ENCODE measurements around the gene SLC35G6. TPM values are rescaled to one million over a fixed set of nuclear protein-coding genes. Genes with fewer than 3 reads are reported as not detected.
A peak's percentile ranks its signal among the peaks of the same experiment; 100 is the strongest.

SLC35G6 gene
- polyA plus RNA-seq, 1 donor (not counting 4 experiments of a cell fraction or from before 2014, with no cell fraction given): not detected

DNA sequence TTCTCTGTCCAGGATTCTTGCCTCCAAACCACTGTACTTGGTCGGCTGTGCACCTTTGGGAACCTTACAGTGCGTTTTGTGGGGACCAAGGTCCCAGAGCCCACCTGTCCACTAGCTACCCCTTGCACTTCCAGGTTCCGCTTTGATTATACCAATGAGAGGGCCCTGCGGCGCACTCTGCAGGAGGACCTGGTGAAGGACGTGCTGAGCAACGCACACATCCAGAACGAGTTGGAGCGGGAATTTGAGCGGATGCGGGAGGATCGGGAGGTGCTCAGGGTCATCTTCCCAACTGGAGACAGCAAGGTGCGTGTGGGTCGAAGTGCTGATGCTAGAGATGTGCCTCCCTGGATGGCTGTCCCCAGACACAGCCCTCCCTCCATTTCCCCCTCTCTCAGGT is 21.7 kb downstream of the SLC35G6 start:
- no peak overlapping the region for H3K4me2 ChIP-seq (ENCODE audit: control insufficient read depth, extremely low read depth, insufficient read depth, low read depth, low read length)
- DNase-seq (ENCODE audit: low read depth, low spot score) (no peak), FAIRE-seq (no peak)
- H3K9me1 ChIP-seq (ENCODE audit: control insufficient read depth, extremely low read depth, insufficient read depth, low read length): no peaks in the 10 kb centered on the region
- H3K27me3 ChIP-seq (ENCODE audit: control insufficient read depth, extremely low read depth, insufficient read depth, low read length): no peaks in the 10 kb centered on the region
- no peaks in the 10 kb centered on the region for H3K4me1 ChIP-seq (ENCODE audit: control insufficient read depth, extremely low read depth, insufficient read depth, low read length)
- no peak for TF ChIP-seq EZH2 (IDR thresholded peaks at IDR 0.05; ENCODE audit: low read length)
- TF ChIP-seq, protein P1, sequence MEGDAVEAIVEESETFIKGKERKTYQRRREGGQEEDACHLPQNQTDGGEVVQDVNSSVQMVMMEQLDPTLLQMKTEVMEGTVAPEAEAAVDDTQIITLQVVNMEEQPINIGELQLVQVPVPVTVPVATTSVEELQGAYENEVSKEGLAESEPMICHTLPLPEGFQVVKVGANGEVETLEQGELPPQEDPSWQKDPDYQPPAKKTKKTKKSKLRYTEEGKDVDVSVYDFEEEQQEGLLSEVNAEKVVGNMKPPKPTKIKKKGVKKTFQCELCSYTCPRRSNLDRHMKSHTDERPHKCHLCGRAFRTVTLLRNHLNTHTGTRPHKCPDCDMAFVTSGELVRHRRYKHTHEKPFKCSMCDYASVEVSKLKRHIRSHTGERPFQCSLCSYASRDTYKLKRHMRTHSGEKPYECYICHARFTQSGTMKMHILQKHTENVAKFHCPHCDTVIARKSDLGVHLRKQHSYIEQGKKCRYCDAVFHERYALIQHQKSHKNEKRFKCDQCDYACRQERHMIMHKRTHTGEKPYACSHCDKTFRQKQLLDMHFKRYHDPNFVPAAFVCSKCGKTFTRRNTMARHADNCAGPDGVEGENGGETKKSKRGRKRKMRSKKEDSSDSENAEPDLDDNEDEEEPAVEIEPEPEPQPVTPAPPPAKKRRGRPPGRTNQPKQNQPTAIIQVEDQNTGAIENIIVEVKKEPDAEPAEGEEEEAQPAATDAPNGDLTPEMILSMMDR (optimal IDR thresholded peaks at IDR 0.05 in 1 of 3, IDR thresholded peaks at IDR 0.05 in 1 of 3, conservative IDR thresholded peaks at IDR 0.05 in 1 of 3; ENCODE audit: extremely low read depth in 1 of 3, insufficient read depth in 2 of 3, low read length in 3 of 3): peak in 2 of 3 experiments; percentile 41 to 43
- dilution Hi-C loops (cut with MboI; ENCODE audit: extremely low pct_ligation_motif_present, low sequenced_read_pairs): no loop called here
- H2AFZ ChIP-seq (ENCODE audit: control insufficient read depth, low read length): no peak overlapping the region
- peaks cover 2% of the 10 kb centered on the region for H3K79me2 ChIP-seq (ENCODE audit: control insufficient read depth, insufficient read depth, low read length)
- peaks cover 55 to 57% of the 10 kb centered on the region in 2 experiments for H3K36me3 ChIP-seq (ENCODE audit: control insufficient read depth in 2 of 2, extremely low read depth in 1 of 2, insufficient read depth in 2 of 2, low read length in 2 of 2)
- no peak overlapping the region for H3K9ac ChIP-seq (ENCODE audit: control insufficient read depth, extremely low read depth, insufficient read depth, low read length)
- no peaks in the 10 kb centered on the region for H3K9me3 ChIP-seq (ENCODE audit: control insufficient read depth, low read depth, low read length)
- no peak overlapping the region for H3K4me3 ChIP-seq (ENCODE audit: control insufficient read depth in 2 of 3, extremely low read depth in 1 of 3, insufficient read depth in 2 of 3, low read depth in 1 of 3, low read length in 3 of 3)
- no peaks in the 10 kb centered on the region for H4K20me1 ChIP-seq (ENCODE audit: control insufficient read depth, extremely low read depth, insufficient read depth, low read length)
- H3K27ac ChIP-seq (ENCODE audit: control insufficient read depth, insufficient read depth, low read length): no peak overlapping the region

DNA sequence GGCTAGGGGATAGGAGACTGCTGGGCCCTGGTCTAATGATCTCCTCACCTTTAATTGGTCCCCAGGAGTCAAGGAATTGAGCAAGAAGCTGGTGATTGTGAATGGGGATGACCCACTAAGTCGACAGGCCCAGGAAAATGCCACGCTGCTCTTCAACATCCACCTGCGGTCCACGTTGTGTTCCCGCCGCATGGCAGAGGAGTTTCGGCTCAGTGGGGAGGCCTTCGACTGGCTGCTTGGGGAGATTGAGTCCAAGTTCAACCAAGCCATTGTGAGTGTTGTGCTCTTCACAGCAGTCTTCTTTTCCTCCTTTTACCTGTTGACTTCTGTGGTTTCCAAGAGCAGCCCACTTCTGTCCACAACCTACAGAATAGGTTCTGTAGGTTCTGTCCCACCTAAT is 22.3 kb downstream of the SLC35G6 start:
- H3K9me3 ChIP-seq (ENCODE audit: control insufficient read depth, low read depth, low read length): no peaks in the 10 kb centered on the region
- dilution Hi-C loops (cut with MboI; ENCODE audit: extremely low pct_ligation_motif_present, low sequenced_read_pairs): no loop called here
- no peaks in the 10 kb centered on the region for H4K20me1 ChIP-seq (ENCODE audit: control insufficient read depth, extremely low read depth, insufficient read depth, low read length)
- H3K79me2 ChIP-seq (ENCODE audit: control insufficient read depth, insufficient read depth, low read length): no peaks in the 10 kb centered on the region
- peaks cover 55 to 58% of the 10 kb centered on the region in 2 experiments for H3K36me3 ChIP-seq (ENCODE audit: control insufficient read depth in 2 of 2, extremely low read depth in 1 of 2, insufficient read depth in 2 of 2, low read length in 2 of 2)
- TF ChIP-seq EZH2 (IDR thresholded peaks at IDR 0.05; ENCODE audit: low read length): no peak
- TF ChIP-seq, protein P1 (optimal IDR thresholded peaks at IDR 0.05 in 1 of 3, IDR thresholded peaks at IDR 0.05 in 1 of 3, conservative IDR thresholded peaks at IDR 0.05 in 1 of 3; ENCODE audit: extremely low read depth in 1 of 3, insufficient read depth in 2 of 3, low read length in 3 of 3): no peak
- H3K9ac ChIP-seq (ENCODE audit: control insufficient read depth, extremely low read depth, insufficient read depth, low read length): no peak overlapping the region
- DNase-seq (ENCODE audit: low read depth, low spot score) (no peak), FAIRE-seq (no peak)
- H3K4me1 ChIP-seq (ENCODE audit: control insufficient read depth, extremely low read depth, insufficient read depth, low read length): no peaks in the 10 kb centered on the region
- no peaks in the 10 kb centered on the region for H3K9me1 ChIP-seq (ENCODE audit: control insufficient read depth, extremely low read depth, insufficient read depth, low read length)
- H3K4me2 ChIP-seq (ENCODE audit: control insufficient read depth, extremely low read depth, insufficient read depth, low read depth, low read length): no peak overlapping the region
- no peak overlapping the region for H2AFZ ChIP-seq (ENCODE audit: control insufficient read depth, low read length)
- no peaks in the 10 kb centered on the region for H3K27me3 ChIP-seq (ENCODE audit: control insufficient read depth, extremely low read depth, insufficient read depth, low read length)
- H3K4me3 ChIP-seq (ENCODE audit: control insufficient read depth in 2 of 3, extremely low read depth in 1 of 3, insufficient read depth in 2 of 3, low read depth in 1 of 3, low read length in 3 of 3): no peak overlapping the region
- H3K27ac ChIP-seq (ENCODE audit: control insufficient read depth, insufficient read depth, low read length): no peak overlapping the region
